Stimulated activated CD8-positive, alpha-beta memory T cell treated with anti-CD3 and anti-CD28 coated beads, Interleukin-2, amount 100 ng/mL, for 1 hour (primary cell): ENCODE data around the gene CCDC187.
"Not testable (repeated sequence)": the region's sequence is repeated elsewhere in the genome, so short reads cannot be mapped to it uniquely, and the experiment has no call there.

ENCODE experiments used
- DNase-seq, 2 donors: peaks; one replicate each; pipeline ENCODE4 v3.0.0-alpha.2; 2020; ENCODE audit warnings: low read depth in 2 of 2

Gene CCDC187

DNA sequence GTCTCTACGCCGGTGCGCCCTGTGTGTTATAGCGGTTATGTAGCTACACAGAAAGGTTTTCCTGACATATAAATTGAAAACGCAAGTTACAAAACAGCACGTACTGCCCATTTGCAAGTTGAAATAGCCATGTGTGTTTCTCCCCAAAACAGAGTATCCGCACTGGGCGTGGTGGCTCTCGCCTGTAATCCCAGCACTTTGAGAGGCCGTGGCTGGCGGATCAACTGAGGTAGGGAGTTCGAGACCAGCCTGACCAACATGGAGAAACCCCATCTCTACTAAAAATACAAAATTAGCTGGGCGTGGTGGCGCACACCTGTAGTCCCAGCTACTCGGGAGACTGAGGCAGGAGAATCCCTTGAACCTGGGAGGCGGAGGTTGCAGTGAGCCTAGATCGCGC, 37.3 kb downstream of the CCDC187 start:
- DNase-seq, result not testable (repeated sequence)

DNA sequence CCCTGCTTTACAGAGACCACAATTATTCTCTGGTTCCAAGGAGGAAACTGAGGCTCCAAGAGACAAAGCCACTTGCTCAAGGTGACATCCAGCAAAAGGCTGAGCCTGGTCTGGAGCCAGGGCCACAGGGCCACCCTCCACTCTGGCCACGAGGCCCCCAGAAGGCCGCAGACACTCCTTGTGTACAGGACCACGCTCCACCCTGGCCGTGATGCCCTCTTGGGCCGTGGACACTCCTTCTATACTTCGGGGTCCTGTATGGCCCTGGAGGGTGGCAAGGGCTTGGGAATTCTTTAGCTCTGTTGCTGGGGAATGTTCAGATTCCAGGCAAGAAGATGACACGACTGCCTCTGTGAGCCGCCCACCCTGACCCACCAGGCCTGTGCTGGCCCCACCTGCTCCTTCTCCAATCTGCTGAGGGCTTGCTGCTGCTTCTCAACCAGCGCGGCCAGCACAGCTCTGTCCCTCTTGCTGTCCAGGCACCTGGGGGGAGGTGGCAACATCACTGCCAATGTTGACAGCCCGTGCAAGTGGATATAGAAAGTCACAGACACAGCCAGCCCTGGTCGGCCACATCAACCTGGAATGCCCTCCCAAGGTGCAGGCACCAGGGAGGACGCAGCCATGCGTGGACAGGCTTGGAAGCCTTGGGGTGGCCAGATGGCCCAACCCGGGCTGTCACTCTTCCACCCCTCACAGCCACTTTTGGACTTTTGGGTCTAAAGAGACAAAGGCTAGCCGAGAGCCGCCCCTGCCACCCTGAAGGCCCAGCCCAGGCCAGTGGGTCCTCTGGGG, 38.1 kb downstream of the CCDC187 start:
- DNase-seq, result no peak

DNA sequence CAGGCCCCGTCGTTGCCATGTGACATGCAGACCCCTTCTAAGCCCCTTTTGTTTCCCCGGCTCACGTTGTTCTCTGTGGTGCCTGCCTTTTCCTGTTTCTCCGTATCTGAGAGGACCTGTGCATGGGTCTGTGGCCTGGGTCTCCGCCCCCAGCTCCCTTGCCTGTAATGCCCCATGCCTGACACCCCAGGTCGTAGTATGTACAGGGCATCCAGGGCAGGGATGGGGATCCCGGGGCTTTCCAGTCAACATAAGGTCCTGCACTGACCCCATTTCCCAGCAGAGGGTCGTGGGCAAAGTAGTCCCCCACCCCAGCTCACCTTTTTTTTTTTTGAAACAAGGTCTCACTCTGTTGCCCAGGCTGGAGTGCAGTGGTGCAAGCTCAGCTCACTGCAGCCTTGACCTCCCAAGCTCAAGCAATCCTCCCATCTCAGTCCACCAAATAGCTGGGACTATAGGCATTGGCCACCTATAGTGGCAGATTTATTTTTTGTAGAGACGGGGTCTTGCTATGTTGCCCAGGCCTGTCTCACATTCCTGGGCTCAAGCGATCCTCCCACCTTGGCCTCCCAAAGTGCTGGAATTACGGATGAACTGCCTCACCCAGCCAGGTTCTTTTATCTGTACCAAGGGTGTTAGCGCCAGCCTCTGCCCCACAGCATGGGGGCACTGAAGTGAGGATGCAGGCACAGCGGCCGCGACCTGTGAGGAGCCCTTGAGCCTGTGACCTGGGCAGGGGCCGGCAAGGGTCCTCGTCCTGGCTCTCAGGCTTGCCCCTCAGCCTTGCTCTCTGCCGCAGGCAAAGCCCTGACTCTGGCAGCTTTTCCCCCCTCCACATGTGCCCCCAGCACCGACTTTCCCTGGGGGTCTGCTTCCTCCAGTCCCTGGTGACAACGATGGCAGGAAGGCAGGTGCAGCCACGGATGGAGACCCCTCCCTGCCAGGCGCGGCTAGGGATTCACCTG, 39.2 kb downstream of the CCDC187 start:
- DNase-seq, result no peak

DNA sequence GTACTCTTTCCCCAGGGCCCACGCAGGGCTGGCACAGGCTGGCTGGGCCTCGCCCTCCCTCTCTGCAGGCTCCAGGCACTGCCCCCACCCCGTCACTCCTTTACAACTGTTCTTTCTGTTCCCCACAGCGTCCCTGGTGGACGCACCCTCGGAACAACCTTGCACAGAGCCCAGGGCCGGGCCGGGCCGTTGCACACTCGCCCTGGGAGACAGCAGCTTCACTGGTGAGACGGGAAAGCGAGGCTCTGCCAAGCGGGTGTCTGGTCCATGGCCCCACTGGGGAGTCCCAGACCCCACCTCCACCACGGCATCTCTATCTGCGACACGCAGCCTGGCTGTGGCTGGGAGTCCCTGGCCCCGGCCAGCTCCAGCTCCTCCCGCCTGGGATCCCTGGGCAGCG, 39.9 kb downstream of the CCDC187 start:
- DNase-seq, result no peak

DNA sequence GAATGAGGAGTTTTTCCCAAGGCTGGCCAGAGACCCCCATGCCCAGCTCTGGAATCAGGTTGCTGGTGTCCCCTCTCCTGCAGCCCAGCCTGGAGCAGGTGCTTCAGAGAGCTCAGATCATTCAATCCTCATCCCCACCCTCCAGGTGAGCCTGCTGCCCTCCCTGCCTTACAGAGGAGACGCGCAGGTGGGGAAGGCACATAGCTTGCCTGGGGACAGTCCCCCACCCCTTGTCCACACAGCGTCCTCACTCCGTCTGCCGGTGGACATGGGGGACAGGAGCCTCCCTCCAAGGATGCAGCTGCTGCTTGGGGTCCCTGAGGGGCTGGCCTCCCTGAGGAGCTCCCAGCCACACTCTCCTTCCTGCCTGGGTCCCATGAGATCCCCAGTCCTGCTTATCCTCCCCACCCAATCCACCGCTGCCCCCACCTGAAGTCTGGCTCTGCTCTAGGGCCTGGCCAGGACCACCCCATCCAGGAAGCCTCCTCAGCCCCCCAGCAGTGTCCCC, 41.2 kb downstream of the CCDC187 start:
- DNase-seq, result no peak

DNA sequence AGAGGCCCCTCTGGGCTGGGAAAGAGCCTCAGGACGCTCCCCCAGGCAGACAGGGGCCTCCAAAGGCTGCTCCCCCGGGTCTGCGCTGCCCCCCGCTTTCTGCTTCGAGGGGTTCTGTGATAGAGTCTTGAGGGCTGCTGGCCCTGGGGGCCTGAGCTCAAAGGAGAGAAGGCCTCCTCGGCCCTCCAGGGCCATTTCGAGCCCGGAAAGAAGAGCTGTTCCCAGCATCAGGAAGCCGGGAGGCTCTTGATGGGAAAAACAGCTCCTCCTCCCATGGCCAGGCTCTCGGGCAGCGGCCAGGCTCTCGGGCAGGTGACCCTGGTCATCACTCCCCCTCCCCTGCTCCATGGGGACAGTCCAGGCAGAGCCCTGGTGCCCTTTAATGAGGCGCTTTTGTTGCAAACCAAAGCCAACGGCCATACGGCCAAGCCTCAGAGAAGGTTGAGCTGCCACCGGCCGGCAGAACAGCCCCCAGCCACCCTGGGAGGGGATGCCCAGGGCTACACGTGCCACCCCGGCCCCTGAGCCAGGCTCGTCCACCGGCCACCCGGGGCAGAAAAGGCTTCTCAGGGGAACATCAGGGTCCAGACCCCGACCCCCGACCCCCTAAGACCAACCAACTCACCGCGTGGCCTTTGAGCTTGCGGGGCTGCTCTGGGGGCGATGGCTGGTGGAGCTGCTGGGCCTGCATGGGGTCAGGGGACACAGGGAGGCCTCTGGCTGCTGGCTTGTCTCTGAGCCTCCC, 42.0 kb downstream of the CCDC187 start:
- DNase-seq, result no peak

DNA sequence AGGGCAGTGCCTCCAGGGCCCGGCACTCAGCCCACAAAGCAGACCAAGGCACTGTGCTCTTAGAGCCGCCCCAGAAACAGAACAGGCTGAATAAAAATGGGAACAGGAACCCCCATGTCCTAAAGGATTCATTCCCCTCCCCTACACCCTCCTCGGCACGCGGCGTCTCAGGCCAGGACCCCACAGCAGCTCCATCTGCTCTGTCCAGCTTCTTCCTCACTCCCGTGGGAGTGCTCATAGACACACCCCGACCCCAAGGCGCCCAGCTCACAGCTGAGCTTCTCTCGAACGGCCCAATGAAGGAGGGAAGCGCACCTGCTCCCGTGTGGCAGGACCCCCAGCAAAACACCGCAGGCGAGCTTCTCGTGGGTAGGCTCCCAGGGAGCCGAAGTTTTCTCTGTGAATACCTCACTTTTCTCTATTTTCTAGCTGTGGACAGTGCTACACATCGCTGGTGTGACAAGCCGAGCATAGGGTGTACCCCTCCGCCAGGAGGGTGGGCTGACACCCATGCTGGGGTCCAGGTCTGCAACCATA, 42.9 kb downstream of the CCDC187 start:
- DNase-seq, result no peak

DNA sequence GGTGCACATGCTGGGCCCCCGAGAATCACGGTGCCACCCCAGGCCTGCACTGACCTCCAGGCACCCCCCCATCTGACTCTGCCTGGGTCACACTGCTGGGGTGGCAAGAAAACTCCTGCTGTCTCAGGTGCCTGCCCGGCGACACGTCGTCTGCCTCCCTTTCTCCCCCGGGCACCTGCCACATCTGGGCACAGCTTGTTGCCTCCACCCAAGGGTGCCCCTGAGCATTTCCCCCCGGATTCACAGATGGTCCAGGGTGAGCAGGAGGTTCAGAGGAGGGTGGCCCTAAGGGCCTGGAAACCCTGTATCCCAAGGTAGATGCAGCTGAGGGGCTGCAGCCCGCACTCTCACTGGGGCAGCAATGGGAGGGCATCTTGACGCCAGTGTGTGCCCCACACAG, 43.4 kb downstream of the CCDC187 start:
- DNase-seq, result no peak

DNA sequence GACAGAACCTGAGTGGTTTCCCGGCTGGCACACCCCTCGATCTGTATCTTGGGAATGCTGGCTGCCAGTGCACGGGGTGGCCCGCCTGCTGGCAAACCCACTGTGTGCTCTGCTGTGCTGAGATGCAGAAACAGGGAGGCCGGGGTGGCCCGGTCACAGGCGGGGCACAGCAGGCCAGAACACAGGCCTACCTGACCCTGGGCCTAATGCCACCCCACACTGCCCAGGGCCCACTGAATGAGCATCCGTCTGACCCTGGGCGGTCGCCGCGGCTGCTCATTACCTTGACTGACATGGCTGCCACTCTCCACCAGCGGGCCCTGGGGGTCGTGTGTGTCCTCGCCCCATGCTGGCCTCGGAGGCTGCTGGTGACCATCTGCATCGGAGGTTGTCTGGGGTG, 44.1 kb downstream of the CCDC187 start:
- no peak for DNase-seq

DNA sequence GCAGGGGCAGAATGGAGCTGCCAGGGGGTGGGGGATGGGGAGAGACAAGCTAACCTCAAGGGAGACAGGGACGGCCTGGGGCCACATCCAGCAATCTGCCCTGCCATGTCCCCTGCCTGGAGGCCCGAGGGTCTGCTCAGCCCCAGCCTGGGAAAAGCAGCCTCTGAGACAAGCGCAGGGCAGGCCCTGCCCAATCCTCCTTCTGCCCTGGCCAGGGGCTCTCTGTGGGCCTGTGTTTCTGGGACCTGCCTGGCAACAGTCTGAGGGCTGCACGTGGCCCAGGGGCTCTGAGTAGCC, 44.4 kb downstream of the CCDC187 start:
- DNase-seq, result no peak

DNA sequence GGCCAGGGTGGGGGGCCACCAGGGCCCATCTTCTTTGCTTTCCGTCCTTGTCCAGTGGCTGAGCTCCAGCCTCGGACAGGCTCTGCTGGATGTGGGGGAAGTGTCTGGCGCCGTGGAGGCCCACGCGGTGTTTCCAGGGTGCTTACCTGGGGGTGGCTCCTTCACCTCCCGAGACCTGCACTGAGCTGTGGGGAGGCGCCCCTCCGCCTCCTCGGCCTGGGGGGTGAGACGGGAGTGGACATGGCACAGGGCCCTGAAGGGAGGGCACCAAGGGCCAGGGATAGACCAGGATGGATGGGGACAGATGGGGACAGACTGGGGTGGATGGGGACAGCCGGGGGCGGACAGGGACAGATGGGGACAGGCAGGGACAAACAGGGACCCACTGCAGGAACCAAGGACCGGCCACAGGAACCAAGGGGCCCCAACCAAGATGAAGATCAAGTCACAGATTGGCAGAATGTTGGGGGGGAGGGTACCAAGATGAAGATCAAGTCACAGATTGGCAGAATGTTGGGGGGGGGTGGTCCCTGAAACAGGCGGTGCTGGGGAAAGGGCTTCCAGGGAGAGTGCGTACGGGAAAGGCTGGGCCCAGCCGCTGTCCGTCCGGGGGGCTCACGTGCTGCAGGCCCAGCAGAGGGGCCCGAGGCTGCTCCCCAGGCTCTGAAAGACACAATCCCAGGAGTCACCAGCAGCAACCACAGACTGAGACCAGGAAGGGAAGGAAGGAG, 44.9 kb downstream of the CCDC187 start:
- DNase-seq, result no peak

DNA sequence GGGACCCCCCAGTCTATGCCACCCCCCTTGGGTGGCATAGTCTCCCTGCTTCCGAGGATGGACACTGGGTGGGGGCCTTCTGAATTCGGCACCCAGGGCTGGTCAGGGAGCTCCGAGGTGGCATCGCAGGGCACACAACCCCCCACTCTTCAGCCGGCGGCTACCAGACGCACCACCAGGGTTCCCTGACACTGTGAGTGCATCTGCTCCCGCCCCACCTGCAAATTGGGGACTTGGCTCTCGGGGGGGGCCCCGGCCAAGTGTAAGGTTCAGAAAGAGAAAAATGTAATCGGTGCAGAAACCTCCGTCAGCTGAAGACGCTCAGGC, 45.6 kb downstream of the CCDC187 start:
- DNase-seq, result no peak

DNA sequence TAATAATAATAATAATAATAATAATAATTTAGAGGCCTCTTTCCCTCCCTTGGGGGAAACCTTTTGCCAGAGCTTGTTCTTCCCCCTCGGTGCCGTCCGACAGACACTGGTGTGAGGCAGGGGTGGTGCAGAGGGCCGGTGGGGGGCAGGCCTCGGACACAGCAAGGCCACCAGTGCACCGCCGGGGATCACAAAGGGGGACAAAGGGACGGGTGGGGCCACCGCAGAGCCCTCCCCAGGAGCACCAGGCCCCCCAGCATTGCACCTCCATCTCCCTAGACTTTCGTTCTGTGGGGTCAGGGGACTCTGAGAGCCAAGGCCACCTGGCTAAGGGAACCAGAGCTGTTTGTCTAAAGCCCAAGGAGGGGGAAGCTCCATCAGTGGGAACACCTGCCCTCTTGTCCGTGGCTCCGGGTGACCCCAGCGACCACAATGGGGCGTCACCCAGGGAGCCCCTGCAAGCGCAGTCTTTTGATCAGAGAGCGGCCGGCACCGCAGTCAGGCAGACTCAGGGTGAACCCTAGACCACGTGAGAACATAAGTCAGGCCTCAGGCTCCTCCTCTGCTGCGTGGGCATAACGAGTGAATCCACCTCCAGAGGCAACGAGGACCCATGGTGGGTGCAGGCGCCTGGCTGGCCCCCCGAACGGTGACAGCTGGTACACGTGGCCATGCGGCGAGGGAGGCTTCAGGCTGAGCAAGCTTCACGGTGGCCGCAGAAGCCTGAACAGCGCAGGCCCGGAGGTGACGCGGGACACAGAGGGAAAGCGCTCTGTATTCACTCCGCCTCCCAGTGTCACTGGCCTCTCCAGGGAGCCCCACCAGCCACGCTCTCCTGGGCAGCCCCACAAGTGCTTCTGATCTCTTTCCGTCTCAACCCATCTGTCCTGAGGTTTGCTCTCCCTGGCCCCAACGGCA, 46.3 kb downstream of the CCDC187 start:
- no peak for DNase-seq

DNA sequence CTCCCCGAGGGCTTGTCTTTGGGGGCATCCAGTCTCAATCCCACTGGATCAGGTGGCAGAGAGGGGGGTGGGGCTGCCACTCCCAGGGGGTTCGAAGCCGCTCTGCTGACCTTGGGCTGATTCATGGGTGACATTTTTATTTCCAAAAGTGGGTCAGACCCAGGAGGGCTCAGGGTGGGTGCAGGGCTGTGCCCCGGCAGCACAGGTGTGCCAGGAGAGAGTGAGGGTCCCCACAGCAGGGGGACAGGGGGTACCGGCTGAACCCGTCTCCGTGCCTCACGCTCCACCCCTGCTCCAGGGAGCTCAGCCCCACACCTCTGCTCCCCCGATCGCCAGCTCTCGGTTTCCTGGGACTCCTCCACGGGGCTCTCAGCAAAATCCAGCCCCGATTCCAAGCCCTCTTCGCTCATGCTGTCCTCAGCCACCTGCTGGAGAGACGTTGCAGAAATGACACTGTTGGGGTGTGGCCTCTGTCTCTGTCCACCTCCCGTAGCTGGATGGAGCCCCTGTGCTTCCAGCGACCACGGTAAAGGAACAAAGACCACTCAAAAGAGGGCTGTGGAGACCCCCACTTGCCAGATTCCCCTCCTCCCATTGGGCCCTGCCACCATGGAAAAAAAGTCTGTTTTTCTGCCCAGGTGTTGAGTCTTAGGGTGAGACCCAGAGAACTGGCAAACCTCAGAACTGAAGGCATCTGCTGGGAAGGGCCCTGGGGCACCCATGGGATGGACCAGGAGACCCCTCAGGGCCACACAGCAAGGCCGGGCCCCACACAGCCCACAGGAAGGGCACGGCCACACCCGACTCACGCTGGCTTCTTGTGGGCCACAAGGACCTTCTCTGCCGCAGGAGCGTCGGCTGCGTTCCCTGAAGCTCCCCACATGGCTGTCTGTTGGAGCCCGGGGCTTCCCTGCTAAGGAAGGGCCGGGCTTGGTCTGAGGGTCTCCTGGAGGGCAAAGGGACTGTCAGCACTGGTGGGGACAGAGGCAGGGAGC, 47.7 kb downstream of the CCDC187 start:
- no peak for DNase-seq

DNA sequence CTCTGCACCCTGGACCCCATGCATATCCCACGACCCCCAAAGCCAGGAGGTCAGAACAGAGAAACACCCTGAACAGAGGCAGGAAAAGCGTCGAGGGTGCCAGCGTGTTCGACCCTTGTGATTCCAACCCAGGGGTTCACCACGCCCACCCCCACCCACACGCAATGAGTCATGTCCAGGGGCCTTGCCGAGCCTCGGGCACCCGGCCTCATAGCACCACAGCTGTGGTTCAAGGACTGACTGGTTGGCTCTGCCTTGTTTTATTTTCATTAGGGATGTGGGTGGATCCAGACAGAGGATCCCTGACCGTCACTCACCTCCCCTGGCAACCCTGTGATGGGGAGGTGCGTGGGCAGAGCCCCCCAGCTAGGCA, 48.7 kb downstream of the CCDC187 start:
- no peak for DNase-seq

DNA sequence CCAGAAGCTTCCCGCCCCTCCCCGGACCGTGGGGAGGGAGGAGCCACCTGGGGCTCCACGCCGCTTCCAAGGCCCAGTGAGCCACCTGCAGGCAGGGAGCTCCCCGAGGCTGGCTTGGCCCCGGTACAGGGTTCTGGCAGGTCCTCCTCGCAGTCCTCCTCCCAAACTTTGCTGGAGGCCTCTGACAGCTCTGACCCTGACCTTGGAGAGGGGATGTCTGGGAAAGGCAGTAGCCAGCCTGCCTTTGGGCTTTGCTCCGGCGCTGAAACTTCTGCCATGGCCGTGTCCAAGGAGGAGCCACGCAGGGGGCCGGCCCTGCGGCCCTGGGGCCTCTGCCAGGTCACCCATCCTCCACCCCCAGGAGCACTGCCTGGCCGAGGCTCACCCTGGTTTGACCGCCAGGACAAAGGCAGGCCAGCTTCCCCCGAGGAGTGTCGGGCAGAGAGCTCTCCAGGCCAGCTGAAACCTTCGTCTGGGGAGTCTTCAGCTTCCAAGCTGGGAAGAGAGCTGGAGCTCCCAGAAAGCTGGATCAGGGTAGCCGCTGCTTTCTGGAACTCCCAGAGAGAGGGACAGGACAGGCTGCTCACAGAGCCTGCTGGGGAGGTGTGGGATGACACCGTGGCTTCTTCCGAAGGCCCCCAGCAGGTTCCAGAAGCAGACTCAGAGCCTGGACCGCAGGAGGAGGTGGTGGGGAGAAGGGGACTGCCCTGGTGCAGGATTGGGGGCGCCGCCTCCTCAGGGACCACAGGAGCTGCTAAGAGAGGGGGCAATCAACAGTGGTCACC, 49.3 kb downstream of the CCDC187 start:
- no peak for DNase-seq

DNA sequence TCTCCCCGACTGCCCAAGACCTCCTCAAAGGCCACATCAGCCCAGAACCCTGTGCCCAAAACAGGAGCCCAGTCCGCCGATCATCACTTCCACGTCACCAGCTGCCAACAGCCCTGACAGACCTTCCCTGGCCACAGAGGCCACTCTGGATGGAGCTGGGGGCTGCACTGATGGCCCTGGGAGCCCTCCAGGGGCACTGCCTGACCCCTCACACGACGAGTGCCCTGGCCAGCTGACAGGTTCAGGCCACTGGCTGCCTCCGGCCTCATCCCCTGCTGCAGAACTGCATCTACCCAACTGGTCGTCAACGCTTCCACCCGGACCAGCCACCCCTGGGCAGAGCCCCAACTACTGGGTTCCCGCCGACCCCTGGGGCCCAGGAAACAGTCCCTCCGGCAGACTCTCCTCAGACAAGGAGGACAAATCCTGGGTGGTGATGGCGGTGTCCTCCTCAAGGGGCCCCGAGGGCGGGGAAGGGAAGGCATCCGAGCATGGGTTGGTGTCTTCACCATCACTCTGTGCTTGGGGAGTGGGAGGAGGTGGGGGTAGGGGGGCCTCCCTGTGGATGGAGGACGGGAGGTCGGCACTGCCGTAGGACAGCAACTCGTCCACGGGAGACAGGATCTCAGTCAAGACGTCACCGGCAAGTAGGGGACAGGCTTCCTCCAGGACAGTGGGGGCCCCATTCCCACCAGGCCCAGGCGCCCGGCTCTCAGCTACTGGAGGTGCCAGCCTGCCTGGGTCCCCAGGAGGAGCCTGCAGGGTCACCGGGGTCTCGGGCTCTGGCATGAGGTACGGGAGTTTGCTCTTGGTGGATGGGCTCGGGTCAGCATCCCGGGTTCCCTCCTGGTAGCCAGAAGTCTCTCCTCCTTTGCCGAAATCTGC, 50.4 kb downstream of the CCDC187 start:
- DNase-seq, result no peak
